Measurements from ENCODE around the gene RPH3AL.

DNA sequence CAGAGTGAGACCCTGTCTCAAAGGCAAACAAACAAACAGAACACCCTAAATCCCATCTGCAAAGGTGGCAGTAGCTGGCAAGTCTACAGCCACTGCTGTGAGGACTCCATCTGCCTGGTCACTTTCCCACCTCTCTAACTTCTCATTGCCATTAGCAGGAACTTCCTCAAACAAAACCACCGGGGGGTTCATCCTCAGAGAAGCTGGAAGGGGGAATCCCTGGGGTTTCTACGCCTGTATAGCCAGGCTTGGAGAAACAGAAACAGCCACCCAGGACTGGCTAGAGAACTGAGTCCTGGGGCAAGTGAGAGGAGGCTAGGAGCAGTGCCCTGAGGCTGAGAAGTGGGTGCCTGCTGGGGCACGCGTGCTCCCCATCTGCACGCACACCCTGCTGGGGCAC is 7.3 kb downstream of the RPH3AL start:
- TF ChIP-seq, protein P1, sequence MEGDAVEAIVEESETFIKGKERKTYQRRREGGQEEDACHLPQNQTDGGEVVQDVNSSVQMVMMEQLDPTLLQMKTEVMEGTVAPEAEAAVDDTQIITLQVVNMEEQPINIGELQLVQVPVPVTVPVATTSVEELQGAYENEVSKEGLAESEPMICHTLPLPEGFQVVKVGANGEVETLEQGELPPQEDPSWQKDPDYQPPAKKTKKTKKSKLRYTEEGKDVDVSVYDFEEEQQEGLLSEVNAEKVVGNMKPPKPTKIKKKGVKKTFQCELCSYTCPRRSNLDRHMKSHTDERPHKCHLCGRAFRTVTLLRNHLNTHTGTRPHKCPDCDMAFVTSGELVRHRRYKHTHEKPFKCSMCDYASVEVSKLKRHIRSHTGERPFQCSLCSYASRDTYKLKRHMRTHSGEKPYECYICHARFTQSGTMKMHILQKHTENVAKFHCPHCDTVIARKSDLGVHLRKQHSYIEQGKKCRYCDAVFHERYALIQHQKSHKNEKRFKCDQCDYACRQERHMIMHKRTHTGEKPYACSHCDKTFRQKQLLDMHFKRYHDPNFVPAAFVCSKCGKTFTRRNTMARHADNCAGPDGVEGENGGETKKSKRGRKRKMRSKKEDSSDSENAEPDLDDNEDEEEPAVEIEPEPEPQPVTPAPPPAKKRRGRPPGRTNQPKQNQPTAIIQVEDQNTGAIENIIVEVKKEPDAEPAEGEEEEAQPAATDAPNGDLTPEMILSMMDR (IDR thresholded peaks at IDR 0.05), result no peak
- no peak for TF ChIP-seq POLR2A (IDR thresholded peaks at IDR 0.05)

Data from Peyer's patch (tissue), 4 donors.